IMR-90 (cell line): Measurements from ENCODE around the gene HOXD9. TPM values are rescaled to one million over a fixed set of nuclear protein-coding genes. Genes with fewer than 3 reads are reported as not detected.

Experiments used
- ATAC-seq: fragments of 200-7000 bp; cut with Tn5 transposase; 2 replicates; pipeline ENCODE4 v1.9.1; 2020; ENCODE audit warnings: low read depth, mild to moderate bottlenecking, moderate library complexity
- BruUV-seq: library from RNA; stranded (reverse); fragments of 400-500 nt; replicated peaks from 2 replicates; lab custom pipeline; 2021; lab: Mats Ljungman, UMichigan
- CTCF ChIA-PET: fragments of 300-600 bp; formaldehyde crosslinking; extraction: SDS; loops from one replicate; lab custom pipeline; 2021; ENCODE audit warnings: antibody characterized with exemption; lab: Yijun Ruan, JAX
- POLR2A ChIA-PET: fragments of 300-600 bp; sonication (Branson Sonifier 250); formaldehyde crosslinking; loops from one replicate; lab custom pipeline; 2022; ENCODE audit warnings: antibody characterized with exemption; ENCODE audit not compliant: unreplicated experiment; lab: Charles Lee
- DNase-seq: peaks from one replicate; pipeline ENCODE4 v3.0.0; 2013
- H2AFZ ChIP-seq: replicated peaks from 2 replicates; pipeline ENCODE3; 2013; ENCODE audit warnings: low read length, mild to moderate bottlenecking; ENCODE audit not compliant: poor library complexity
- H2AK5ac ChIP-seq: 2 replicates; pipeline ENCODE4 v1.6.1; 2013; ENCODE audit warnings: low read depth, low read length, inconsistent platforms
- H2AK9ac ChIP-seq: replicated peaks from 2 replicates; pipeline ENCODE3; 2013; ENCODE audit warnings: mild to moderate bottlenecking, low read depth, low read length, moderate library complexity; ENCODE audit not compliant: poor library complexity
- H2BK120ac ChIP-seq: 2 replicates; pipeline ENCODE4 v1.6.1; 2013; ENCODE audit warnings: low read depth, low read length, inconsistent platforms
- H2BK15ac ChIP-seq: 3 replicates; pipeline ENCODE4 v1.6.1; 2013; ENCODE audit warnings: low read depth, low read length, inconsistent platforms
- H2BK20ac ChIP-seq: 2 replicates; pipeline ENCODE4 v1.6.1; 2013; ENCODE audit warnings: low read depth, mild to moderate bottlenecking, inconsistent platforms, low read length, moderate library complexity
- H2BK5ac ChIP-seq: 2 replicates; pipeline ENCODE4 v1.6.1; 2013; ENCODE audit warnings: mild to moderate bottlenecking, low read depth, low read length, inconsistent platforms; ENCODE audit not compliant: poor library complexity, severe bottlenecking
- H3K14ac ChIP-seq: replicated peaks from 2 replicates; pipeline ENCODE4 v1.6.1; 2013; ENCODE audit warnings: low read depth, low read length, inconsistent platforms
- H3K18ac ChIP-seq: 2 replicates; pipeline ENCODE4 v1.6.1; 2013; ENCODE audit warnings: low read depth, low read length, control low read depth
- H3K23ac ChIP-seq: 2 replicates; pipeline ENCODE4 v1.6.1; 2013; ENCODE audit warnings: low read depth, low read length, inconsistent platforms
- H3K27ac ChIP-seq: 2 replicates; pipeline ENCODE4 v1.5.1; 2013; ENCODE audit warnings: mild to moderate bottlenecking, control low read depth, low read length; ENCODE audit not compliant: insufficient read depth
- H3K27me3 ChIP-seq: 2 replicates; pipeline ENCODE4 v1.6.1; 2013; ENCODE audit warnings: low read length; ENCODE audit not compliant: control insufficient read depth, insufficient read depth
- H3K36me3 ChIP-seq: 2 replicates; pipeline ENCODE4 v1.6.1; 2013; ENCODE audit warnings: low read length, mixed read lengths; ENCODE audit not compliant: control insufficient read depth, insufficient read depth
- H3K4ac ChIP-seq: 2 replicates; pipeline ENCODE4 v1.6.1; 2013; ENCODE audit warnings: low read depth, low read length, inconsistent platforms
- H3K4me1 ChIP-seq: 2 replicates; pipeline ENCODE4 v1.6.1; 2013; ENCODE audit warnings: low read length, mixed read lengths; ENCODE audit not compliant: control insufficient read depth, insufficient read depth
- H3K4me2 ChIP-seq: 2 replicates; pipeline ENCODE4 v1.6.1; 2013; ENCODE audit warnings: low read depth, mild to moderate bottlenecking, control low read depth, low read length, moderate library complexity
- H3K4me3 ChIP-seq: 2 replicates; pipeline ENCODE4 v1.5.1; 2013; ENCODE audit warnings: low read depth, mild to moderate bottlenecking, control low read depth, low read length, moderate library complexity; ENCODE audit not compliant: insufficient read depth
- H3K56ac ChIP-seq: 2 replicates; pipeline ENCODE4 v1.6.1; 2013; ENCODE audit warnings: low read length, inconsistent platforms; ENCODE audit not compliant: insufficient read depth; ENCODE audit errors: extremely low read depth
- H3K79me1 ChIP-seq, 2 experiments: 2 replicates each; pipeline ENCODE4 v1.6.1; 2013; ENCODE audit warnings: low read length in 2 of 2, inconsistent platforms in 1 of 2, low read depth in 1 of 2
- H3K9ac ChIP-seq: 2 replicates; pipeline ENCODE4 v1.6.1; 2013; ENCODE audit warnings: low read depth, low read length, control low read depth
- H3K9me1 ChIP-seq: 2 replicates; pipeline ENCODE4 v1.6.1; 2013; ENCODE audit warnings: low read length, inconsistent platforms; ENCODE audit not compliant: insufficient read depth
- H3K9me3 ChIP-seq: 2 replicates; pipeline ENCODE4 v1.6.1; 2013; ENCODE audit warnings: low read length; ENCODE audit not compliant: control insufficient read depth, insufficient read depth
- H4K20me1 ChIP-seq: 2 replicates; pipeline ENCODE4 v1.6.1; 2013; ENCODE audit warnings: low read length, inconsistent platforms; ENCODE audit not compliant: insufficient read depth
- H4K5ac ChIP-seq: 2 replicates; pipeline ENCODE4 v1.6.1; 2013; ENCODE audit warnings: mild to moderate bottlenecking, low read depth, low read length, control low read depth
- H4K8ac ChIP-seq, 2 experiments: 2 replicates each; pipeline ENCODE4 v1.6.1; 2013; ENCODE audit warnings: low read depth in 2 of 2, low read length in 2 of 2, control low read depth in 1 of 2, inconsistent platforms in 1 of 2
- H4K91ac ChIP-seq: 2 replicates; pipeline ENCODE4 v1.6.1; 2013; ENCODE audit warnings: low read depth, low read length, inconsistent platforms; ENCODE audit not compliant: insufficient read depth
- BHLHE40 ChIP-seq: fragments of 150-350 bp; IDR thresholded peaks from 2 replicates; pipeline ENCODE4 v1.6.1; 2016; ENCODE audit warnings: mild to moderate bottlenecking, low read depth, low read length
- CEBPB ChIP-seq: IDR thresholded peaks from 2 replicates; pipeline ENCODE4 v1.6.1; 2012; ENCODE audit warnings: low read depth, low read length, improper control_type of control experiment
- FOS ChIP-seq: fragments of 150-350 bp; IDR thresholded peaks from 2 replicates; pipeline ENCODE4 v1.6.1; 2016; ENCODE audit warnings: low read depth, low read length
- MAFK ChIP-seq: IDR thresholded peaks from 2 replicates; pipeline ENCODE4 v1.6.1; 2012; ENCODE audit warnings: low read depth, low read length, improper control_type of control experiment
- MAZ ChIP-seq: IDR thresholded peaks from 2 replicates; pipeline ENCODE4 v1.6.1; 2012; ENCODE audit warnings: low read depth, mild to moderate bottlenecking, low read length, improper control_type of control experiment, moderate library complexity, borderline replicate concordance
- MXI1 ChIP-seq: IDR thresholded peaks from 2 replicates; pipeline ENCODE4 v1.6.1; 2012; ENCODE audit warnings: low read depth, mild to moderate bottlenecking, low read length, moderate library complexity, borderline replicate concordance
- NFE2L2 ChIP-seq: fragments of 150-350 bp; IDR thresholded peaks from 2 replicates; pipeline ENCODE4 v1.6.1; 2016; ENCODE audit warnings: low read depth, mild to moderate bottlenecking, low read length
- POLR2A ChIP-seq: IDR thresholded peaks from 2 replicates; pipeline ENCODE4 v1.6.1; 2012; ENCODE audit warnings: mild to moderate bottlenecking, low read depth, low read length
- RCOR1 ChIP-seq: IDR thresholded peaks from 2 replicates; pipeline ENCODE4 v1.6.1; 2012; ENCODE audit warnings: mild to moderate bottlenecking, low read length, improper control_type of control experiment; ENCODE audit not compliant: insufficient replicate concordance
- RFX5 ChIP-seq: IDR thresholded peaks from 2 replicates; pipeline ENCODE4 v1.8.0; 2012; ENCODE audit warnings: low read depth, mild to moderate bottlenecking, low read length, moderate library complexity
- SMC3 ChIP-seq: fragments of 150-350 bp; IDR thresholded peaks from 2 replicates; pipeline ENCODE4 v1.6.1; 2016; ENCODE audit warnings: low read depth, mild to moderate bottlenecking, antibody characterized with exemption, low read length, moderate library complexity
- WGBS, 2 experiments: methylation state at CpG; one replicate each; pipeline versions ENCODE4 v1.1.5 to v1.1.7; 2013; ENCODE audit warnings: missing lambda C conversion rate in 2 of 2; ENCODE audit not compliant: insufficient read length in 1 of 2; ENCODE audit errors: extremely low coverage in 2 of 2; 5-methylcytosine and 5-hydroxymethylcytosine counted together
- dilution Hi-C: fragments of 300-500 bp; cut with HindIII; formaldehyde crosslinking; loops from one replicate; pipeline ENCODE4 v1.14.3; 2018; ENCODE audit warnings: low sequenced_read_pairs; ENCODE audit not compliant: unreplicated experiment
- in situ Hi-C: fragments of 300-500 bp; cut with MboI; formaldehyde crosslinking; loops from 3 replicates; pipeline ENCODE4 v1.14.3; 2019; ENCODE audit warnings: low sequenced_read_pairs, inconsistent platforms, mixed read lengths
- intact Hi-C: fragments of 100-400 bp; cut with micrococcal nuclease; formaldehyde crosslinking; loops from 2 replicates; pipeline ENCODE4 v1.10.0; 2022
- polyA plus RNA-seq, 3 experiments: library from polyadenylated mRNA; depleted of rRNA; stranded (reverse); fragments of >200 nt; gene quantifications; 2 replicates each; pipeline ENCODE4 v1.2.3, GENCODE V29; 2012; ENCODE audit warnings: low replicate concordance in 1 of 3
- total RNA-seq: library from RNA; depleted of rRNA; stranded (reverse); fragments of >200 nt; gene quantifications from 2 replicates; pipeline ENCODE4 v1.2.3, GENCODE V29; 2012
- TF ChIP-seq, protein P1 (sequence below): fragments of 150-350 bp; IDR thresholded peaks from 2 replicates; pipeline ENCODE4 v1.6.1; 2016; ENCODE audit warnings: low read depth, mild to moderate bottlenecking, low read length, moderate library complexity, borderline replicate concordance
- TF ChIP-seq, protein P2 (sequence below): conservative IDR thresholded peaks from 2 replicates; pipeline ENCODE4 v1.5.1; 2012; ENCODE audit warnings: mild to moderate bottlenecking, low read depth, low read length, improper control_type of control experiment
- TF ChIP-seq, protein P3 (sequence below): fragments of 150-350 bp; IDR thresholded peaks from 2 replicates; pipeline ENCODE4 v1.6.1; 2017; ENCODE audit warnings: mild to moderate bottlenecking, antibody characterized with exemption, low read length, low read depth

Gene HOXD9
- total and polyA plus RNA-seq, 2 of the 4 experiments (the other 2 are of a cell fraction) = not detected

DNA sequence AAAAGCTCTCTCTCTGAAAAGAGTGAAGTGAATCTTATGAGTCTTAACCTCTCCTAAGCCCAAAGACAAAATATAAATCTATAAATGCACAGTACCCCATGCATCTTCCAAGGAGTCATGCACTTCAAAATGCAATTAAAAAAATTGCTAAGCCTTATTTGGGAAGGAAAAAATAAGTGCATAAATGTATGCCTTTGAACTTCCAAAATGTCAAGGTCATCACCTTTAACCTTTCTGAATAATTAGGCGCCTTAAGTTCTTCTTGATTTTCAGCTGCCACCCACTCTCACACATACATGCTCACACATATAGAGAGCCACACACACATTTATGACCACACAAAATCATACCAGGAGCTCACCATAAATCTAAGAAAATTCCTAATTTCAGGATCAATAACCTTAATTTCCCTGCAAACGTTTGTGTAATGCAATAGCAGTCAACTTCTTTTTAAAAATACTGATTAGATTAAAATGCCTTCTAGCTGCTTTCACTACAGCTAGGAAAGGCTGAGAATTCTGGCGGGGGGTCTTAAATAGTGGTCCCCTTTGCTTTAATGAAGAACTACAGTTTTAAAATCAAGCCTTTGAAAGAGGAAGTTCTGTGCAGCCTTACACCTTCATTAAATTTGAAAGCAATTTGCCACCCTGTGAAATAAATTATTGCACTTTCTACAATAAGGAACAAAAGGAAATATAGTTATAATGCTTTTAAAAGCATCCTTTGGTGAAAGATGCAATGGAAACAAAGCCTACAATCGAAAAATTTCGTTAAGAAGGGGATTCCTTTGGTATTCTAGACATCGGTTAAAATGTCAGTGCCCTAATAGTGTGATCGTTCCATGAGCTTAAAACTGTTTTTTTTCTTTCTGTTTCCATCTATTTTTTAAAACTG lies 11.9 kb upstream of the HOXD9 start:
- Histone ChIP-seq H3K79me1 (no peaks in the 10 kb centered on the region), H3K56ac (no peak overlapping the region), H3K27me3 (peaks cover 89% of the 10 kb centered on the region), H4K20me1 (no peaks in the 10 kb centered on the region), H3K4me1 (no peaks in the 10 kb centered on the region), H3K14ac (no peak overlapping the region), H3K23ac (no peak overlapping the region), H2BK15ac (no peak overlapping the region), H2BK5ac (no peak overlapping the region), H4K91ac (no peak overlapping the region), H2AK5ac (no peak overlapping the region), H3K4me3 (no peak overlapping the region), H4K8ac (no peak overlapping the region), H2BK120ac (no peak overlapping the region), H2AFZ (no peak overlapping the region), H3K36me3 (no peaks in the 10 kb centered on the region), H3K9me1 (no peaks in the 10 kb centered on the region), H3K4ac (no peak overlapping the region), H3K9me3 (peaks cover 5% of the 10 kb centered on the region), H4K5ac (no peak overlapping the region), H2AK9ac (no peak overlapping the region), H3K18ac (no peak overlapping the region), H3K9ac (no peak overlapping the region), H3K27ac (no peak overlapping the region), H3K4me2 (no peak overlapping the region), H2BK20ac (no peak overlapping the region)
- dilution Hi-C loops (no loop called here), intact Hi-C loops (loop anchor here (1.0 kb wide), 1 partner anchor 25 kb away; no protein-coding TSS in a partner anchor), in situ Hi-C loops (no loop called here)
- CTCF ChIA-PET = interaction anchor here (0.6 to 1.3 kb wide), 5 partner anchors 13 to 543 kb away, joined by 3 to 4 read pairs (median 3); no protein-coding TSS in a partner anchor
- WGBS, 2 experiments = no CpG with 5 or more reads among the region's 7 CpGs
- DNase-seq (no peak), ATAC-seq (no peak)
- no TSS peak for BruUV-seq
- POLR2A ChIA-PET = no interaction called here
- TF ChIP-seq, protein P1, sequence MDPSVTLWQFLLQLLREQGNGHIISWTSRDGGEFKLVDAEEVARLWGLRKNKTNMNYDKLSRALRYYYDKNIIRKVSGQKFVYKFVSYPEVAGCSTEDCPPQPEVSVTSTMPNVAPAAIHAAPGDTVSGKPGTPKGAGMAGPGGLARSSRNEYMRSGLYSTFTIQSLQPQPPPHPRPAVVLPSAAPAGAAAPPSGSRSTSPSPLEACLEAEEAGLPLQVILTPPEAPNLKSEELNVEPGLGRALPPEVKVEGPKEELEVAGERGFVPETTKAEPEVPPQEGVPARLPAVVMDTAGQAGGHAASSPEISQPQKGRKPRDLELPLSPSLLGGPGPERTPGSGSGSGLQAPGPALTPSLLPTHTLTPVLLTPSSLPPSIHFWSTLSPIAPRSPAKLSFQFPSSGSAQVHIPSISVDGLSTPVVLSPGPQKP = no peak
- TF ChIP-seq MAFK (no peak), RCOR1 (no peak), MAZ (no peak), RFX5 (no peak), CEBPB (no peak), FOS (no peak), NFE2L2 (no peak), SMC3 (no peak), BHLHE40 (no peak), MXI1 (no peak), POLR2A (no peak)
- TF ChIP-seq, protein P2, sequence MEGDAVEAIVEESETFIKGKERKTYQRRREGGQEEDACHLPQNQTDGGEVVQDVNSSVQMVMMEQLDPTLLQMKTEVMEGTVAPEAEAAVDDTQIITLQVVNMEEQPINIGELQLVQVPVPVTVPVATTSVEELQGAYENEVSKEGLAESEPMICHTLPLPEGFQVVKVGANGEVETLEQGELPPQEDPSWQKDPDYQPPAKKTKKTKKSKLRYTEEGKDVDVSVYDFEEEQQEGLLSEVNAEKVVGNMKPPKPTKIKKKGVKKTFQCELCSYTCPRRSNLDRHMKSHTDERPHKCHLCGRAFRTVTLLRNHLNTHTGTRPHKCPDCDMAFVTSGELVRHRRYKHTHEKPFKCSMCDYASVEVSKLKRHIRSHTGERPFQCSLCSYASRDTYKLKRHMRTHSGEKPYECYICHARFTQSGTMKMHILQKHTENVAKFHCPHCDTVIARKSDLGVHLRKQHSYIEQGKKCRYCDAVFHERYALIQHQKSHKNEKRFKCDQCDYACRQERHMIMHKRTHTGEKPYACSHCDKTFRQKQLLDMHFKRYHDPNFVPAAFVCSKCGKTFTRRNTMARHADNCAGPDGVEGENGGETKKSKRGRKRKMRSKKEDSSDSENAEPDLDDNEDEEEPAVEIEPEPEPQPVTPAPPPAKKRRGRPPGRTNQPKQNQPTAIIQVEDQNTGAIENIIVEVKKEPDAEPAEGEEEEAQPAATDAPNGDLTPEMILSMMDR = no peak
- TF ChIP-seq, protein P3, sequence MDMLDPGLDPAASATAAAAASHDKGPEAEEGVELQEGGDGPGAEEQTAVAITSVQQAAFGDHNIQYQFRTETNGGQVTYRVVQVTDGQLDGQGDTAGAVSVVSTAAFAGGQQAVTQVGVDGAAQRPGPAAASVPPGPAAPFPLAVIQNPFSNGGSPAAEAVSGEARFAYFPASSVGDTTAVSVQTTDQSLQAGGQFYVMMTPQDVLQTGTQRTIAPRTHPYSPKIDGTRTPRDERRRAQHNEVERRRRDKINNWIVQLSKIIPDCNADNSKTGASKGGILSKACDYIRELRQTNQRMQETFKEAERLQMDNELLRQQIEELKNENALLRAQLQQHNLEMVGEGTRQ = no peak
